A549 treated with ZK216348 at 1 μM for 4 hours (cell line): ENCODE measurements around the gene IGSF10. TPM values are rescaled to one million over a fixed set of nuclear protein-coding genes. Genes with fewer than 3 reads are reported as not detected.

ENCODE experiments used
- total RNA-seq: library from RNA; stranded (reverse); fragments of 200-300 nt; extraction: Qiagen RNA extraction; gene quantifications from 5 replicates; pipeline ENCODE4 v1.2.3, GENCODE V29; 2022; ENCODE audit warnings: low read depth

The IGSF10 gene
- 0.25 to 0.72 TPM (median 0.54 TPM) in 5 replicates for total RNA-seq

GRCh38 chr3:151460774-151461450 is at the start of gene IGSF10:
Gene IGSF10 (minus strand): TSS chr3:151461061. CDS start chr3:151458709, 2,352 bp downstream.

Other genes with a start within 250 kb of the IGSF10 start
- not detected in 5 replicates for gene P2RY14, start 182.5 kb downstream of the IGSF10 start, total RNA-seq
- 1.3 to 3.1 TPM (median 2.0 TPM) in 5 replicates for gene GPR87, start 144.2 kb downstream of the IGSF10 start, total RNA-seq
- not detected in 5 replicates for gene P2RY13, start 131.5 kb downstream of the IGSF10 start, total RNA-seq
- not detected in 5 replicates for gene P2RY12, start 76.3 kb downstream of the IGSF10 start, total RNA-seq